GM18867 (cell line): ENCODE measurements around the gene DPH7.
A peak's percentile ranks its signal among the peaks of the same experiment; 100 is the strongest.
"Not testable (repeated sequence)": the region's sequence is repeated elsewhere in the genome, so short reads cannot be mapped to it uniquely, and the experiment has no call there.

Experiments used
- ATAC-seq: cut with Tn5 transposase; IDR thresholded peaks from one replicate; pipeline ENCODE4 v1.9.1; 2021; ENCODE audit warnings: mild to moderate bottlenecking, moderate library complexity; ENCODE audit not compliant: unreplicated experiment

DPH7 gene

GRCh38 chr9:137581361-137582285, 2.9 kb upstream of the DPH7 start:
- ATAC-seq = no peak

GRCh38 chr9:137580954-137581322, 2.2 kb upstream of the DPH7 start:
- no peak for ATAC-seq

DNA sequence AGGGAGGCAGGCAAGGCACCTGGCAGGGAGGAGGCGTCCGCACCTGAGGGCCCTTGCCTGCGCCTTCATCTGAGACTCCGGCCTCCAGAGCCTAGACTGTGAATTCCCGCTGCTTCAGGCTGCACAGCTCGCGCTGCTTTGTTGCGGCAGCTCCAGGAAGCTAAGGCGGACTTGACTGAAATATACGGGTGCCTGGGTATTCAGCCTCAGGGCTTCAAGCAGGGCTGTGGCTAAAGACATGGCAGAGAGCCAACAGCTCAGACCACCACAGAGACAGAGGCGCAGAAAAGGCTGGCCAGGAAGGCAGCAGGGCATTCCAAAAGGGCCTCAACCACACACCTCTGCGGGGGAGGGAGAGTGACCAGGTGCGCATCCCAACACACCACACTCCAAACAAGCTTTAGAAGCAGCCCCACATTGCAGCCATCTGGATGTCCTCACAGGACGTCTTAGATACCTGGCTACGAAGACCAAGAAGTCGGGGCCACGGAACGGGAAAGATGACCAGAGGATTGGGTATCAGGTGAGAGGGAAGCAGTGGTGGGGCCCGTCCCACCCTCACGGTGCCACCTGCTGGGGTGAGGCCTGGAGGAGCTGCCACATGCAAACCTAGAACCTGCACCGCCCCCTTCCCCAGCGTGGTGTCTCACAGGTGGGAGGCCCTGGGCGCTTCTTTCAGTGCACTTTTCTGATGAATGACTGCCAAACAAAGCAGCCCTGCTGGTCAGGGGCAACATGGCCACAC, 1.7 kb upstream of the DPH7 start:
- ATAC-seq = no peak

- ATAC-seq = no peak
Observed at GRCh38 chr9:137579259-137579604, 507 bp upstream of the DPH7 start.

- ATAC-seq = no peak
Observed at GRCh38 chr9:137575716-137576411, 2.9 kb downstream of the DPH7 start.

- no peak for ATAC-seq
Observed at GRCh38 chr9:137575364-137575715, 3.4 kb downstream of the DPH7 start.

DNA sequence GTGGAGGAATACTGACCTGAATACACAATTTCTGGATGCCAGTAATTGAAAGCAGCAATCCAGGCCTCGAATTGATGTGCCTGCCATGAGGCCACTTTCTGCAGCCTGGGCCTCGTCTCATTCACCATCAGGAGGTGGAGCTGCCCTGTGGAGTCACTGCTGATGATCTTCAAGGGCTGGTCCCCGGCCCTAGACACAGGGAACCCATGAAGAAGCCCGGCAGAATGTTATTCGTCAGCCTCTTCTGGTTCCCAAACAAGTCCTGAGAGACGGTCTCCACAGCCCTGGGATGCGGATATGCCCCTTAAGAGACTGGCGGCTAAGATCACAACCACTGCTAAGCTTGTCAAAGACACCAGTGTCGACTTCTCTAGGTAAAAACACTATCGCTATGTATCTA, 4.5 kb downstream of the DPH7 start:
- ATAC-seq = no peak

DNA sequence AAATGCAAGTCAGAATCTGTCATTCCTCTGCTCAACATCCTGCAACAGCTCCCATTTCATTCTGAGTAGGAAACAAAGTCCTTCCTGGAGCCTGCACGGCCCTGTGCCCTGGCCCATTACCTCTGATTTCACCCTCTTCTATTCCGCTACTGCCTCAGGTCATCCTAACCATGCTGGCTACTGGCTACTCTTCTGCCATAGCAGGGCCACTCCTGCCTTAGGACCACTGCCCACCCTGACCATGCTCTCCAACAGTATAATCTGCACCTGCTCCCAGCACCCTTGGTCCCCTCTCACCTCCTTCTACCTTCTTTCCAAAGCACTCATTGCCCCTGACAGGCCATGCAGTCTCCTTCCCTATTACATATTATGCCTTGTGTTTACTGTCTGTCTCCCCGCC, 8.2 kb downstream of the DPH7 start:
- ATAC-seq = no peak

DNA sequence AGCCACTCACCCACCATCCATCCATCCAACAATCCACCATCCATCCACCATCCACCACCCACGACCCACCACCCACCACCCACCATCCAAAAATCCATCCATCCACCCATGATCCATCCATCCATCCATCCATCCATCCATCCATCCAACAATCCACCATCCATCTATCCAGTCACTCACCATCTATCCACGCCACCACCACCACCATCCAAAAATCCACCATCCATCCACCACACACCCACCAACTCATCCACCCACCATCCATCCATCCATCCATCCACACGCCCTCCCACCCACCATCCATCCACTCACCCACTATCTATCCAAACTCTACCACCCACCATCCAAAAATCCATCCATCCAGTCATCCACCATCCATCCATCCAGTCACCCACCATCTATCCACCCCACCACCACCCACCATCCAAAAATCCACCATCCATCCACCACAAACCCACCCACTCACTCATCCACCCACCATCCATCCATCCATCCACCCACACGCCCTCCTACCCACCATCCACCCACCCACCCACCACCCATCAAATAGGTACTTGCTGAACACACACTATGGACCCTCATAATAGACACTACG, 9.0 kb downstream of the DPH7 start:
- ATAC-seq = no peak

DNA sequence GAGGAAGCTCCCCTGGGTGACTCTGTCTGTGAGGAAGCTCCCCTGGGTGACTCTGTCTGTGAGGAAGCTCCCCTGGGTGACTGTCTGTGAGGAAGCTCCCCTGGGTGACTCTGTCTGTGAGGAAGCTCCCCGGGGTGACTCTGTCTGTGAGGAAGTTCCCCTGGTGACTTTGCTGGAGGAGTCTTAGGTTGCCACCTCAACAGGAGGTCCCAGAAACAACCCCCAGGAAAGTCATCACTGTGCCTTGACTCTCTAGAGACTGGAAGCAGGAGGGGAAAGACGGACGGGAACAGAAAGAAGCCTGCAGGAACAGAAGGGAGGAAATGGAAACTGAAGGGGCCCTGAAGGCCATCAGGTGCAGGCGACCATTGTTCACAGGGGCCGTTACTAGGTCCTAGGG, 10.3 kb downstream of the DPH7 start:
- not testable (repeated sequence) for ATAC-seq

GRCh38 chr9:137564817-137565411, 13.8 kb downstream of the DPH7 start:
- no peak for ATAC-seq

GRCh38 chr9:137564134-137564533, 14.6 kb downstream of the DPH7 start:
- ATAC-seq = no peak

- ATAC-seq = no peak
Observed at GRCh38 chr9:137558127-137558526, 20.6 kb downstream of the DPH7 start.

DNA sequence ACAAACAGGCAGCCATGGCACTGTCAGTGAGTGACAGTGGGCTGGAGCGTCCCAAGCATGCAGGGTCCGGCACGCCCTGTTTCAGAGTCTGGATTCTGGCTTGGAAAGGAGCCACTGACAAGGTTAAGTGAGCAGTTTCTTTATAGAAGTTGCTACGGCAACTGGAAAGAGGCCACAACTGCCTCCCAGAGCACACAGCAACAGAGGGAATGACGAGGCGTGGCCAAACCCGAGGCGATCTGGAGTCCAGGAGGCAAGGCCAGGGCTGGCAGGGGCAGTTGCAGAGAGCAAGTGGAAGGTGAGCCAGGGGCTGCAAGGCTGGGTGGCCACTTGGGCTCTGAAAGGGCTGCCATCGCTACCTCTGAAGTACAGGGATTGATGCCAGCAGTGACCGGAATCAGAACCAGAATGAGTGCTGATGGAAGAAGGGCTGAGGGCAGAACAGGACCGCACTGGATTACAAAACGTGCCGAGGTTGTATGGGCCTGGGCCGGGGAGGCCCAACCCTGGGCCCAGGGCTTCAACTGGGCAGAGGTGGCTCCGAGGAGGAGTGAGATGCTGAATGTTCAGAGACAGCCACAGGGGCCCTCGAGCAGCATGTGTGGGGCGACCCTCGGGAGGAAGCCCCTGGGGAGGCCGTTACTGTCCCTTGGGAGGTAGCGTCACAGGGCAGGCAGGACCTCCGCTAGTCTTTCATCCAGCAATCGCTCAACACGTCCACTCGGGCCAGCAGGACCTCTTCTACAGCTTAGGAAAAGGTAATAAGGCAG, 22.5 kb downstream of the DPH7 start:
- no peak for ATAC-seq

DNA sequence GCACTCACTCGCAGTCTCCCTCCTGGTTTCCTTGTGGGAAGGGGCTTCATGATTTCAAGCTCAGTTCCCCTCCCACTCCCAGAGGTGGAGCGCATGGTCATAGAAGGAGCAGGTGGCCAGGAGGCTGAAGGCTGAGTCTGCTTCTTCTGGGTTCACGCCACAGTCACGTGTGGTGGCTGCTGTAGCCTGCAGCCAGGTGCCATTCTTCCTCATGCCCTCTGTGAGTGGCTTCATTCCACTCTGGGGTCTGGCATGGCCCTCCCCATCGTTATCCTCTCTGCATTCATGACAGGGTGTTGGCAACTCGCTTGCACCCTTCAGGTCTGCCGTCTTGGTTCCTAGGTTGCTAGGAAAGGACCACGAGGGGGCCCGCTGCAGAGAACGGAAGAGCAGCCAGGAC, 23.5 kb downstream of the DPH7 start:
- ATAC-seq = no peak

DNA sequence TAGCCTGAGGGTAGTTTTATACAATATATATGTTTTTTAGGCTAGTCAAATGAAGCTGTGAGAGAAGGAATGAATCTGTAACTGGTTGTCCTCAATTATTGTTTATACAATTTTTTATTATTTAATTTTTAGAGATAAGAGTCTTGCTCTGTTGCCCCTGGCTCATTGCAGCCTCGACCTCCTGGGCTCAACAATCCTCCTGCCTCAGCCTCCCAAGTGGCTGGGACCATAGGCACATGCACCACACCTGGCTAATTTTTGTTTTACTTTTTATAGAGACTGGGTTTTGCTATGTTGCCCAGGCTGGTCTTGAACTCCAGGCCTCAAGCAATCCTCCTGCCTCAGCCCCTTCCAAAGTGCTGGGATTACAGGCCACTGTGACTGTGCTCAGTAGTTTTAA, 24.4 kb downstream of the DPH7 start:
- ATAC-seq = no peak

GRCh38 chr9:137553654-137554053, 25.1 kb downstream of the DPH7 start:
- ATAC-seq = not testable (repeated sequence)

- ATAC-seq = peak; percentile 10
Observed at GRCh38 chr9:137552022-137552768, 26.5 kb downstream of the DPH7 start.

GRCh38 chr9:137551264-137552021, 27.3 kb downstream of the DPH7 start, which contains the start of gene MRPL41:
TSS of gene MRPL41 (plus strand) at chr9:137551879. CDS start at chr9:137552082, 203 bp downstream.
- peak; percentile 78 for ATAC-seq
